Endodermal cell (in vitro differentiated cells): ENCODE data around the gene TRRAP. TPM values are rescaled to one million over a fixed set of nuclear protein-coding genes. Genes with fewer than 3 reads are reported as not detected.

ENCODE experiments used
- DNase-seq: peaks from one replicate; pipeline ENCODE4 v3.0.0-alpha.2; 2017
- H3K27ac ChIP-seq: 2 replicates; pipeline ENCODE4 v1.5.1; 2013; ENCODE audit warnings: mild to moderate bottlenecking, low read depth, low read length, moderate library complexity
- H3K27me3 ChIP-seq: 2 replicates; pipeline ENCODE4 v1.6.1; 2013; ENCODE audit warnings: mild to moderate bottlenecking, low read length, moderate library complexity; ENCODE audit not compliant: insufficient read depth, control insufficient read depth, poor library complexity, severe bottlenecking
- H3K36me3 ChIP-seq: 2 replicates; pipeline ENCODE4 v1.7.0; 2013; ENCODE audit warnings: mild to moderate bottlenecking, low read length, moderate library complexity; ENCODE audit not compliant: control insufficient read depth, insufficient read depth
- H3K4me1 ChIP-seq: one replicate; pipeline ENCODE4 v1.7.0; 2013; ENCODE audit warnings: low read length; ENCODE audit not compliant: control insufficient read depth, insufficient read depth
- H3K4me3 ChIP-seq: 2 replicates; pipeline ENCODE4 v1.5.1; 2013; ENCODE audit warnings: mild to moderate bottlenecking, low read length, moderate library complexity
- H3K9ac ChIP-seq: 2 replicates; pipeline ENCODE4 v1.6.1; 2013; ENCODE audit warnings: mild to moderate bottlenecking, low read length, moderate library complexity; ENCODE audit not compliant: poor library complexity, severe bottlenecking; ENCODE audit errors: extremely low read depth
- H3K9me3 ChIP-seq: 2 replicates; pipeline ENCODE4 v1.6.1; 2013; ENCODE audit warnings: mild to moderate bottlenecking, low read length, moderate library complexity; ENCODE audit not compliant: control insufficient read depth
- H3K27ac Mint-ChIP-seq: 2 replicates; pipeline ENCODE4 v1.8.0; 2020; ENCODE audit warnings: mixed read lengths
- H3K27me3 Mint-ChIP-seq: 2 replicates; pipeline ENCODE4 v1.8.0; 2021; ENCODE audit warnings: mild to moderate bottlenecking, mixed read lengths; ENCODE audit not compliant: insufficient read depth
- H3K36me3 Mint-ChIP-seq: 2 replicates; pipeline ENCODE4 v1.8.0; 2020; ENCODE audit warnings: low read depth, mixed read lengths
- H3K4me1 Mint-ChIP-seq: 2 replicates; pipeline ENCODE4 v1.8.0; 2020; ENCODE audit warnings: mixed read lengths
- H3K4me3 Mint-ChIP-seq: 2 replicates; pipeline ENCODE4 v1.8.0; 2020; ENCODE audit warnings: mild to moderate bottlenecking, moderate library complexity, mixed read lengths
- H3K9me3 Mint-ChIP-seq: 2 replicates; pipeline ENCODE4 v1.8.0; 2020; ENCODE audit warnings: mild to moderate bottlenecking, mixed read lengths
- CTCF ChIP-seq: fragments of 200-600 bp; sonication (generic); conservative IDR thresholded peaks from 2 replicates; pipeline ENCODE4 v1.5.0; 2021; ENCODE audit warnings: antibody characterized with exemption, mild to moderate bottlenecking
- WGBS, 2 experiments: methylation state at CpG; one replicate each; pipeline versions ENCODE4 v1.1.5 to v1.1.7; 2013; ENCODE audit warnings: missing lambda C conversion rate in 2 of 2, mixed read lengths in 1 of 2; ENCODE audit not compliant: insufficient coverage in 1 of 2, insufficient read length in 1 of 2; 5-methylcytosine and 5-hydroxymethylcytosine counted together
- total RNA-seq, 2 donors: library from RNA; stranded (reverse); fragmentation: NEBNext Ultra II Directional in 1 of 2; extraction: Animal tissue kit (Norgen Biotek cat#: 25700) in 1 of 2; gene quantifications; 2 replicates in 1 of 2; 3 replicates in 1 of 2; pipeline ENCODE4 v1.2.1, GENCODE V29; 2021

Gene TRRAP
- total RNA-seq, 2 donors from 2014 or later, result 64.3 to 68.8 TPM

- Mint-ChIP-seq H3K4me1 (no peaks in the 10 kb centered on the region), H3K36me3 (peaks cover 89% of the 10 kb centered on the region), H3K9me3 (no peaks in the 10 kb centered on the region), H3K27me3 (no peaks in the 10 kb centered on the region), H3K4me3 (no peak overlapping the region), H3K27ac (peak overlapping the region; percentile 46)
- Histone ChIP-seq H3K4me1 (no peaks in the 10 kb centered on the region), H3K27me3 (no peaks in the 10 kb centered on the region), H3K9me3 (no peaks in the 10 kb centered on the region), H3K4me3 (no peak overlapping the region), H3K27ac (no peak overlapping the region), H3K9ac (no peak overlapping the region), H3K36me3 (peaks cover 91% of the 10 kb centered on the region)
- no peak for DNase-seq
- TF ChIP-seq CTCF, result no peak
- 95 to 98% methylated on average over 7 to 12 of the region's 12 CpGs for WGBS, 2 experiments
Observed at GRCh38 chr7:98922392-98923187, 44.3 kb downstream of the TRRAP start.

- H3K4me3 Mint-ChIP-seq, result no peak overlapping the region
- no peak for TF ChIP-seq CTCF
- no peaks in the 10 kb centered on the region for H3K27me3 Mint-ChIP-seq
- no peaks in the 10 kb centered on the region for H3K9me3 Mint-ChIP-seq
- H3K27ac Mint-ChIP-seq, result no peak overlapping the region
- no peak overlapping the region for H3K27ac ChIP-seq
- 99 to 100% methylated on average over 4 to 5 of the region's 5 CpGs for WGBS, 2 experiments
- peaks cover 90% of the 10 kb centered on the region for H3K36me3 ChIP-seq
- no peak overlapping the region for H3K4me3 ChIP-seq
- DNase-seq, result no peak
- peaks cover 3% of the 10 kb centered on the region for H3K4me1 Mint-ChIP-seq
- H3K9me3 ChIP-seq, result no peaks in the 10 kb centered on the region
- no peaks in the 10 kb centered on the region for H3K4me1 ChIP-seq
- peaks cover 90% of the 10 kb centered on the region for H3K36me3 Mint-ChIP-seq
- H3K9ac ChIP-seq, result no peak overlapping the region
- H3K27me3 ChIP-seq, result no peaks in the 10 kb centered on the region
Observed at GRCh38 chr7:98923512-98923911, 45.2 kb downstream of the TRRAP start.

GRCh38 chr7:98927125-98927524 lies 48.8 kb downstream of the TRRAP start:
- no peak for DNase-seq
- TF ChIP-seq CTCF, result no peak
- H3K36me3 ChIP-seq, result peaks cover 89% of the 10 kb centered on the region

More at GRCh38 chr7:98927125-98927524, 48.8 kb downstream of the TRRAP start:
- WGBS, 2 experiments, result 96 to 97% methylated on average over 7 to 15 of the region's 15 CpGs
- H3K9ac ChIP-seq, result no peak overlapping the region
- no peaks in the 10 kb centered on the region for H3K4me1 ChIP-seq
- H3K9me3 Mint-ChIP-seq, result no peaks in the 10 kb centered on the region
- H3K27me3 ChIP-seq, result no peaks in the 10 kb centered on the region
- H3K36me3 Mint-ChIP-seq, result peaks cover 84% of the 10 kb centered on the region
- H3K9me3 ChIP-seq, result no peaks in the 10 kb centered on the region
- H3K27ac Mint-ChIP-seq, result no peak overlapping the region
- no peaks in the 10 kb centered on the region for H3K27me3 Mint-ChIP-seq
- peaks cover 3% of the 10 kb centered on the region for H3K4me1 Mint-ChIP-seq
- H3K4me3 ChIP-seq, result no peak overlapping the region
- H3K4me3 Mint-ChIP-seq, result no peak overlapping the region
- H3K27ac ChIP-seq, result no peak overlapping the region
